Colonic mucosa (tissue), 4 donors: ENCODE measurements around the gene RTL5. TPM values are rescaled to one million over a fixed set of nuclear protein-coding genes. Genes with fewer than 3 reads are reported as not detected.

Source experiments
- DNase-seq: peaks from one replicate; pipeline ENCODE4 v3.0.0-alpha.2; 2020
- H3K27ac ChIP-seq: fragments of 200-600 bp; one replicate; pipeline ENCODE4 v1.8.0; 2021
- H3K27me3 ChIP-seq: fragments of 200-600 bp; one replicate; pipeline ENCODE4 v1.8.0; 2021
- H3K36me3 ChIP-seq: fragments of 200-600 bp; one replicate; pipeline ENCODE4 v1.8.0; 2021
- H3K4me1 ChIP-seq: fragments of 200-600 bp; one replicate; pipeline ENCODE4 v1.8.0; 2021; ENCODE audit warnings: mild to moderate bottlenecking
- H3K4me3 ChIP-seq: fragments of 200-600 bp; one replicate; pipeline ENCODE4 v1.8.0; 2021
- H3K9ac ChIP-seq, 2 donors: one replicate each; pipeline ENCODE4 v1.7.0; 2013; ENCODE audit warnings: control low read depth in 2 of 2, low read depth in 2 of 2, low read length in 2 of 2
- H3K9me3 ChIP-seq: fragments of 200-600 bp; one replicate; pipeline ENCODE4 v1.8.0; 2021
- CTCF ChIP-seq: fragments of 200-600 bp; IDR thresholded peaks from one replicate; pipeline ENCODE4 v1.8.0; 2022; ENCODE audit warnings: antibody characterized with exemption, mild to moderate bottlenecking
- intact Hi-C: fragments of 100-400 bp; cut with DNase I; formaldehyde crosslinking; loops from one replicate; pipeline ENCODE4 v1.14.1; 2022
- total RNA-seq, 2 donors: library from RNA; stranded (reverse); fragmentation: NEBNext Ultra II Directional in 1 of 2; extraction: Animal tissue kit (Norgen Biotek cat#: 25700) in 1 of 2; gene quantifications; one replicate each; pipeline ENCODE4 v1.2.1, GENCODE V29; 2021
- donor health status: healthy.
- donor health status: DM: no; HTN: no; CAD: no.
- donor health status: DM: no; HTN: no; CAD: no.

The RTL5 gene
- total RNA-seq, 2 donors from 2014 or later = 1.2 to 2.1 TPM

GRCh38 chrX:72081605-72082320 is 50.0 kb downstream of the RTL5 start:
- intact Hi-C loops = no loop called here
- H3K36me3 ChIP-seq = no peaks in the 10 kb centered on the region
- TF ChIP-seq CTCF = no peak
- H3K9ac ChIP-seq = no peak overlapping the region
- H3K27ac ChIP-seq = no peak overlapping the region
- H3K9me3 ChIP-seq = no peaks in the 10 kb centered on the region
- no peak overlapping the region for H3K4me3 ChIP-seq
- H3K27me3 ChIP-seq = no peaks in the 10 kb centered on the region
- no peaks in the 10 kb centered on the region for H3K4me1 ChIP-seq
- no peak for DNase-seq

DNA sequence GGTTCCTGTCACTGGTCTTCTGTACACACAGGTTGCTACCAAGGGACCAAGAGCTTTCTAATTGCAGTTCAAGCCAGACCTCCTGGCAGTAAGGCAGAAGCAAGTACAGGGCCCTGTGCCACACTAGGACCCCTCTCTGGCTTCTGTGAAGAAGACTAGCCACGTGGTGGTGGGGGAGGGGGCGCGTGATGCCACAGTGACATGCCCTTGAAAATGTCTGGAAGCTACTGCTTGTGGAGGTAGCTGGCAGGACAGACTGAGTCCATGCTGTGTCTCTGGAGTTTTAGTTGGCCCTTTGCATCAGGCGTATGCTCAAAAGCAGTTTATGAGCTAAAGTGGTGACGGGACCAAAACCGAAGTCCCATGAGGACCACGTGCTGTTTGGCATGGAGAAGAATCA is 50.9 kb downstream of the RTL5 start:
- Histone ChIP-seq H3K4me3 (no peak overlapping the region), H3K9me3 (no peaks in the 10 kb centered on the region), H3K27ac (no peak overlapping the region), H3K4me1 (no peaks in the 10 kb centered on the region), H3K27me3 (no peaks in the 10 kb centered on the region), H3K9ac (no peak overlapping the region), H3K36me3 (no peaks in the 10 kb centered on the region)
- no peak for DNase-seq
- TF ChIP-seq CTCF = no peak
- intact Hi-C loops = no loop called here

DNA sequence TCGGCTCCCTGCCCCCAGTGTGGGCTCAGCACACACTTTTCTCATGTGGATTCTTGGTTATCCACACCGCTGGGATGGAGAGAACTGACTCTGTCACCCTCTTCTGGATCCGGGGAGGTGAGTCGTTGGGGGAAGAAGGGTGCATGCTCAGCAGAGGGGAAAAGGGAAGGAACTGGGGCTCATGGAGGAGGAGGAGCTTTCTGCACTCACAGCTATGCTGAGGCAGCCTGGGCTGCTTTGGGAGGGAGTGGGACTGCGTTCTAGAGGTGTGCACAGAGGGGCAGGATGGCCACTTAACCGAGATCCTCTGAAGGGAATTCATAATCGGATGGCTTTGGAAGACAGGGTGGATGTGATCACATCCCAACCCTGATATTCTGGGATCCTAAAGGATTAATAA is 51.6 kb downstream of the RTL5 start:
- H3K27me3 ChIP-seq = no peaks in the 10 kb centered on the region
- H3K9me3 ChIP-seq = no peaks in the 10 kb centered on the region
- no peaks in the 10 kb centered on the region for H3K4me1 ChIP-seq
- no peak overlapping the region for H3K4me3 ChIP-seq
- no peak for DNase-seq
- H3K36me3 ChIP-seq = no peaks in the 10 kb centered on the region
- intact Hi-C loops = no loop called here
- no peak for TF ChIP-seq CTCF
- H3K9ac ChIP-seq = no peak overlapping the region
- H3K27ac ChIP-seq = no peak overlapping the region

- H3K9ac ChIP-seq = no peak overlapping the region
- H3K27ac ChIP-seq = no peak overlapping the region
- no peaks in the 10 kb centered on the region for H3K27me3 ChIP-seq
- H3K36me3 ChIP-seq = no peaks in the 10 kb centered on the region
- no peak for DNase-seq
- TF ChIP-seq CTCF = no peak
- no peak overlapping the region for H3K4me3 ChIP-seq
- H3K4me1 ChIP-seq = no peaks in the 10 kb centered on the region
- intact Hi-C loops = no loop called here
- no peaks in the 10 kb centered on the region for H3K9me3 ChIP-seq
These were observed 52.1 kb downstream of the RTL5 start for GRCh38 chrX:72079607-72080006.

GRCh38 chrX:72078411-72078810 is 53.3 kb downstream of the RTL5 start:
- DNase-seq = no peak
- H3K27ac ChIP-seq = no peak overlapping the region
- H3K9me3 ChIP-seq = no peaks in the 10 kb centered on the region
- no peaks in the 10 kb centered on the region for H3K4me1 ChIP-seq
- H3K9ac ChIP-seq = no peak overlapping the region
- H3K4me3 ChIP-seq = no peak overlapping the region
- no peaks in the 10 kb centered on the region for H3K36me3 ChIP-seq
- intact Hi-C loops = no loop called here
- H3K27me3 ChIP-seq = no peaks in the 10 kb centered on the region
- TF ChIP-seq CTCF = no peak

Other genes starting within 250 kb of the RTL5 start
- 1 to 10 TPM; 1.0 to 4.1 TPM for gene NHSL2, start 221.1 kb downstream of the RTL5 start, total RNA-seq
- gene PIN4, start 49.8 kb upstream of the RTL5 start, total RNA-seq = 10 to 100 TPM in 1 of 2 donors, 1 to 10 TPM in 1; 8.2 to 10.4 TPM
- 1 to 10 TPM; 1.7 to 8.2 TPM for gene ERCC6L, start 107.1 kb upstream of the RTL5 start, total RNA-seq
- gene RPS4X, start 145.3 kb upstream of the RTL5 start, total RNA-seq = 1,000 to 10,000 TPM in 1 of 2 donors, 100 to 1,000 TPM in 1; 915 to 1,071 TPM
- not detected for gene CITED1, start 174.0 kb upstream of the RTL5 start, total RNA-seq